ENCODE results near the gene RNF123.

RNF123 gene

DNA sequence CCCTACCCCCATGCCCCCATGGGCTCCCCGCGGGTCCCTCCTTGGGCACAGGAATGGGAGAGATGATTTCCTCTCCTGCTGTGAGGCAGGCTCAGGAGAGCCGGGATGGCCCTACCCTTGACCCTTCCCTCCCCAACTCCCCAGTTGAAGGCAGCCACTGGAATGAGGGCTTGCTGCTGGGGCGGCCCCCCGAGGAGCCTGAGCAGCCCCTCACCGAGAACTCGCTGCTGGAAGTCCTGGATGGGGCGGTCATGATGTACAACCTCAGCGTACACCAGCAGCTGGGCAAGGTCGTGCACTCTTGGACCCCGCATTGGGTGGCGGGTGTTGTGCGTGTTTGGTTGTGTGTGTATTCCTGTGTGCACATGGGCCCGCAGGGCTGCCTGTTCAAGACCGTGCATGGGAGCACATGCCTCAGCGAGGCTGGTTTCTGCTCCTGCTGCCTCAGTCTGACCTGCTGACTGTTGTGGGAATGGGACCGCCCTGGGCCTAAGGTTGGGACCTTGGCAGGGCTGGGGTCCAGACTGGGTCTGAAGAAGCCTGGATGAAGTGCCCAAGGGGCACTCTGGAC is 16.1 kb downstream of the RNF123 start:
- DNase-seq, result no peak

DNA sequence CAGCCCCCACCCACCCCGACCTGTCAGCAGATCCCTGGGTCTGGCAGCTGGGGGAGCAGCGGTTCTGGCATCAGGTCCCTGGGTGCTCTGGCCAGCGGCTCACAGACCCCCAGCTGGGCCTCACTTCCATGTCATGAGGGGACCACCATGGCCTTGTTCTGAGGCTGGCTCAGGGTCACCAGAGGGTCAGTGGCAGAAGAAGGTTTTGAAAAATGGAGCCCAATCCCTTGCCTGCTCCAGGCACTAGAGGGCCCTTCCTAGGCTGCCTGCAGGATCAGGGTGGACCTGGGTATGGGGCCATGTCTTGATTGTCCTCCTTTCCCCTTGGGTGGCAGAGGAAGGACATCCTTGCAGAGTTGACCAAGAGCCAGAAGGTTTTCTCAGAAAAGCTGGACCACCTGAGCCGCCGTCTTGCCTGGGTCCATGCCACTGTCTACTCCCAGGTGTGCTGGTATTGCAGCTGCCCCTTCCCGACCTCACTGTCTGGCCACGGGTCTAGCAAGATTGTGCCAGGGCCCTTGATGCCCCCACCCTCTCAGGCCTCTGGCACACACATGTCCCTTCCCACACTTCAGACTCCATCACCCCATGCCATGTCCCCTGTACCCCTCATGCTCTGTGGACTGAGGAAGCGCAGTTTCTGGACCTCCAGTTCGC is 17.2 kb downstream of the RNF123 start:
- DNase-seq, result no peak

DNA sequence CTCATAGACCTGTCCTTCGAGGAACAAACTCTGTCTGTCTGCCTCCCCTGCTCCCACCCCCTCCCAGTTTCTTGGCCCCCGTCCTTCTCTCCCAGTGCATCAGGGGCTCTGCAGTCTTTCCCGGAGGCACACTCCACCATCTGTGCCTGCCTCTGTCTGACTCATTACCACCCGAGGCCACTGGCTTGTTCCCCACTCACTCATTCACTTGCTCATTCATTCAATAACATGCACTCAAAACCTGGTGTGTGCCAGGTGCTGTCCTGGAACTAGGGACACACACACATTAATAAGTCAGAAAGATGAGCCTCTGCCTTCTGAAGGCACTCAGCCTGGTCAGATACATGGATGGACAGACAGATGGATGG is 17.7 kb downstream of the RNF123 start:
- no peak for DNase-seq

DNA sequence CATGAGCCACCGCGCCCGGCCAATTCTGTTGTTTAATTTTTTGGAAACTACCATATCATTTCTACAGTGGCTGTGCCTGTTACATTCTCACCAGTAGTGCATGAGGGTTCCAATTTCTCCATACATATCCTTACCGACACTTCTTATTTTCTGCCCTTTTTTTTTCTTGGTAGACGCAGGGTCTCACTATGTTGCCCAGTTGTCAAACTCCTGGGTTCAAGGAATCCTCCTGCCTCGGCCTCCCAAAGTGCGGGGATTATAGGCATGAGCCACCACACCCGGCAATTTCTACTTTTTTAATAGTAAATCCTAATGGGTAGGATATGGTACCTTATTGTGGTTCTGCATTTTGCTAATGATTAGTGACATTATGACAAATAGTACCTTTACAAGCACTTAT is 20.5 kb downstream of the RNF123 start:
- DNase-seq, result no peak

DNA sequence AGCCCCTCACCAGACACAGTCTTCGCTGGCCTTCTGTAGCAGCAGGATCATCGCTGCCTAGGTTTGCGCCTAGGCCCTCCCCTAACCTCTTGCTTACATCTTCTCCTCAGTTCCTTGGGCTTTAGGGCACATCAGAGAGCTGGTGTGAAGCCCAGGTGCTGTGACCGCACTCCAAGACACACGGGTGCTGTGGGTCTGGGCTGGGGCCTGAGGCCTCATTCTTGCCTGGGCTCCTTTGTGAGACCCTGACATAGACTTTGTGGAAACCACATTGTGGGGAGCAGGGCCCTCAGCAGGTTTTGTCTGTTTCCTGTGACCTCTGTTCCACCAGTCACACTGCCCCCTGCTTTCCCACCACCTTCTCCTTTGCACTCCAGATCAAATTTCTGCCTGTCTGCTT is 22.1 kb downstream of the RNF123 start:
- DNase-seq, result no peak

DNA sequence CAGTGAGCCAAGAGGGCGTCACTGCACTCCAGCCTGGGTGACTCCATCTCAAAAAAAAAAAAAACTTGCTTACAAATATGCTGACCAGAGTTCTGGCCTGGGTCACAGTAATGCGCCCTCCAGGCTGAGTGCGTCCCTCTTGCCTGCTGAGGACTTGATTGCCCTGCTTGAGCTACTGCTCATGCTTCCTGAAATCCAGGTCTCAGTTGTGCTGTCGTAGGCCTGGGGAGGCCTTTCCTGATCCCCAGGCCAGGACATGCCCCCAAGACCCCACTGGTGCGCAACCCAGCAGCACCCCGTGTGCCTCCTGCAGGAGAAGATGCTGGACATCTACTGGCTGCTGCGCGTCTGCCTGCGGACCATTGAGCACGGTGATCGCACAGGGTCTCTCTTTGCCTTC is 22.8 kb downstream of the RNF123 start:
- DNase-seq, result no peak

DNA sequence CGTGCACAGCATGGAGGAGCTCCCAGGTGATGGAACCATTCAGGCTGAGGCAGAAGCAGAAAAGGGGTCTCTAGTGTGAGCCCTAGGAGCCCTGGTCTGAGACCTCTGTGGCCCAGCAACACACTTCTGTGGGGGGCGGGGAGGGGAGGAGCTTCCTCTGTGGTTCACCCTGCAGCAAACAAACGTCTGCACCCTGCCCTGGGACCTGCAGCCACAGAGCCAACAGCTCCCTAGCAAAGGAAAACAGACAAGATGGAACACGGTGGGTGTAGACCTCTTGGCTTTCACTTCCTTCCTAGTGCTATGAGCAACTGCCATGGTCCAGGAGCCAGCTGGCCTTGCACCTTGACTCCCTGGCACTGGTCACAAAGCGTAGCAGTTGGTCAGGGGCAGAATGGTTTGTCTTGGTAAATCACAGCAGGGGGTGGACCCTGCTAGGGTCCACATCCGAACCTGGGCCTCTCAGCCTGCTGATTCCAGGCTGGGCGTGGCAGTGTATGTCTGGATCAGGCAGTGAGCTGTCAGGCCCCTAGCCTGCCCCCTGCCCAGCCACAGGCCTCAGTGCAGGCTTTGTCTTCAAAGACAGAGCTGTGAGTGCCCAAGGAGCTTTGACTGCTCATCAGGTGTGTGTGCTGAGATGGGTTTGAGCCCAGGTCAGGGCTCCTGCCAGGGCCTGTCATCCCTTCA is 23.4 kb downstream of the RNF123 start:
- no peak for DNase-seq

DNA sequence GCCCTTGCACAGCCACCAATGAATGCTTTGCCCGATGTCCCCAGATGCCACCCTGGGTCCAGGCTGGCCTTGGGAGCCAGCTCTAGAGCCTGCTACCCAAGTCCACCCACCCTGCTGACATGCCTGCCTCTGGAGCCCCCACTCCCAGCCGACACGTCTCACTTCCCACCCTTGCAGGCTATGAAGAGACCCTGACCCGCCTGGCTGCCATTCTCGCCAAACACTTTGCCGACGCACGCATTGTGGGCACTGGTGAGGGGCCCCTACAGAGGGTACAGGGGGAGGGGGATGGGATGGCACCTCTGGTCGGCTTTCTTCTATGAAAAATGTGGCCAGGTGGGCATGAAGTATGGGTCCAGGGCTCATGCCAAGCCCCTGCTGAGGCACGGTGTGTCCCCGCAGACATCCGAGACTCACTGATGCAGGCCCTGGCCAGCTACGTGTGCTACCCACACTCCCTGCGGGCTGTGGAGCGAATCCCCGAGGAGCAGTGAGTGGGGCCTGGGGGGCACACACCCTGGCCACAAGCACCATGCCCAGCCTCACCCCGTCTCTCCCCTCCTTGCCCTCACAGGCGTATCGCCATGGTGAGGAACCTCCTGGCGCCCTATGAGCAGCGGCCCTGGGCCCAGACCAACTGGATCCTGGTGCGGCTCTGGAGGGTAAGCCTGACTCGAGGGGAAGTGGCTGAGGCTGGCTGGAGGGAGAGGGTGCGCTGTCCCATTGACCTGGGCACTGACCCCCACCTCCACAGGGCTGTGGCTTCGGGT is 24.2 kb downstream of the RNF123 start:
- DNase-seq, result no peak

DNA sequence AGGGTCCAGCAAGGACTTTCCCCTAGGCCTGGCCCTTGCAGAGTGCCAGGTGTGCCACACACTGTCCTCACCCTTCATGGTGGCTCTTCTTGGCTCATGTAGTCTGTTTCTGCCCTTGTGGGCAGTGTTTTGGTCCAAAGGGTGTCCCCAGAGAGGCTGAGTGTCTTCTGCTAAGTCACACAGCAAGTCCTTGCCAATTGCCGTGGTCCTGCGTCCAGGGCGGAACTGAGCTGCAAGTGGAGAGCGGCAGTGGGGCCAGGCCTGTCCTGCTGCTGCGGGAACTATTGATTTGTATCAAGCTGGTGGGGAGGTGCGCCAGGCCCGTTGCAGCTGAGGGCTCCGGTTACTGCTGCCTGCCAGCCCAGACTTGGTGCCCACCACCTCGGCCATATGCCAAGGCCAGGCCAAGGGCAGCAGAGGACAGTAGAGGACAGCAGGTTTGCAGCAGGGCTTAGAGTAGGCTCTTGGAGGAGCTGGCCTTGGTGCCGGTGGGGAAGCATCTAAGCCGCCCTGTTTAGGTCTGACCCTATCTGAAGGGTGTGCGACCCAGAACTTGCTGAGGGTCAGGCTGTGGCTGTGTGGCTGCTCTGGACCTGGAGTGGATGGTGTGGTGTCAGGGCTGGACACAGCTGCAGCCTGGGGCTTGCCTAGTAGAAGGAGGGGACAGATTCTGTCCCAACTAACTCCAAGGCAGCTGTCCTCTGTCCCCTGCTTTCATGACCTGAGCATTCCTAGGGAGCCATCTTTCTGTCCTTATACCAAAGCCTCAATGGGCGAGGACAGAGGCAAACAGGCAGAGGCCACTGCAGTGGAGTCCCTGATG is 25.6 kb downstream of the RNF123 start:
- DNase-seq, result no peak

DNA sequence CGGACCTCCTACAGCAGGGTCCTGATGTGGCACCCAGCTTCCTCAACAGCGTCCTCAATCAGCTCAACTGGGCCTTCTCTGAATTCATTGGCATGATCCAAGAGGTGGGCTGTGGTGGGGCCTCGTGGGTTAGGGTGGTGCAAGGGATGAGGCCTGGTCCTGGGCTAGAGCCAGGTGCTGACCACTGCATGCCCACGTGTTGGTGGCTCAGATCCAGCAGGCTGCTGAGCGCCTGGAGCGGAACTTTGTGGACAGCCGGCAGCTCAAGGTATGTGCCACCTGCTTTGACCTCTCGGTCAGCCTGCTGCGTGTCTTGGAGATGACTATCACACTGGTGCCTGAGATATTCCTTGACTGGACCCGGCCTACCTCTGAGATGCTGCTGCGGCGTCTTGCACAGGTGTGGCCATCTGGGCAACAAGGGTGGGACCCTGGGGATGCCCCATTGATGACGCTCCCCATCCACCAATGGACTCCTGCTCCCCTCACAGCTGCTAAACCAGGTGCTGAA is 26.3 kb downstream of the RNF123 start:
- DNase-seq, result no peak

DNA sequence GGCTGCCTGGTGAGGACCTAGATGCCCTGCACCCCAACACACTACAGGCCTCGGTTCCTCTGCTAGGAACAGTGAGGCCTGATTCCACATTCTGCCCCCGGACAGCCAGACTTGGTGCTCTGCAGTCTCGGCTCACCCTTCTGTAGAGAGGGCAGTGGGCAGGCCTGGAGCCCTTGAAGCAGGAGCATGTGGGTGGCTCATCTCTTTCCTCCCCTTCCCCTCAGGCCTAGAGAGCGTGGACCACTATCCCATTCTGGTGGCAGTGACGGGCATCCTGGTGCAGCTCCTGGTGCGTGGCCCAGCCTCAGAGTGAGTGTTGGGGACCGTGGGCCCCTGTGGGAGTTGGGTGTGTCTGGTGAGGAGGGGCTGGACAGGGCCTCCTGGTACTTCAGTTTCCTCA is 26.8 kb downstream of the RNF123 start:
- DNase-seq, result no peak

DNA sequence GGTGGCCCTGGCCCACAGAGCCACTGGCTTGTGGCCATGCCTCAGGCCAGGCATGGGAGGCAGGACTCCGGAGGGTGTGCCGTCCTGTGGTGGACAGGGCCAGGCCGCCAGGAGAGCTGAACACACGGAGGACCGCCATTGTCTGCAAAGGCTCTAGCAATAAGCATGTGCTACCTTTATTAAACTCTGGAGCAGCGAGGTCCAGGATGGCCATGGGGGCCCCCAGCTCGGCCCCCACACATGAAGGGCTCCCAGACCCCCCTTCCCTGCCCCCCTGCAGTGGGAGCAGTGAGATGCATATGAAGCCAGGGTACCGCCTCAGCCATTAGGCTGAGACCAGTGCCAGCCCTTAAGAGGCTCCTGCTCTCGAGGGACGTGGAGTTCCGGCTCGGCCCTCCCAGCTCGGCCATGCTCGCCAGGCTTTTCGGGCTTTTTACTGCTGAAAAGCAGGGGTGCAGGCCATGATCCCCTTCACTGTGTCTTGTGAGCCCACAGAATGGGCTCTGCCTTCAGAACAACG is 27.4 kb downstream of the RNF123 start:
- DNase-seq, result no peak

DNA sequence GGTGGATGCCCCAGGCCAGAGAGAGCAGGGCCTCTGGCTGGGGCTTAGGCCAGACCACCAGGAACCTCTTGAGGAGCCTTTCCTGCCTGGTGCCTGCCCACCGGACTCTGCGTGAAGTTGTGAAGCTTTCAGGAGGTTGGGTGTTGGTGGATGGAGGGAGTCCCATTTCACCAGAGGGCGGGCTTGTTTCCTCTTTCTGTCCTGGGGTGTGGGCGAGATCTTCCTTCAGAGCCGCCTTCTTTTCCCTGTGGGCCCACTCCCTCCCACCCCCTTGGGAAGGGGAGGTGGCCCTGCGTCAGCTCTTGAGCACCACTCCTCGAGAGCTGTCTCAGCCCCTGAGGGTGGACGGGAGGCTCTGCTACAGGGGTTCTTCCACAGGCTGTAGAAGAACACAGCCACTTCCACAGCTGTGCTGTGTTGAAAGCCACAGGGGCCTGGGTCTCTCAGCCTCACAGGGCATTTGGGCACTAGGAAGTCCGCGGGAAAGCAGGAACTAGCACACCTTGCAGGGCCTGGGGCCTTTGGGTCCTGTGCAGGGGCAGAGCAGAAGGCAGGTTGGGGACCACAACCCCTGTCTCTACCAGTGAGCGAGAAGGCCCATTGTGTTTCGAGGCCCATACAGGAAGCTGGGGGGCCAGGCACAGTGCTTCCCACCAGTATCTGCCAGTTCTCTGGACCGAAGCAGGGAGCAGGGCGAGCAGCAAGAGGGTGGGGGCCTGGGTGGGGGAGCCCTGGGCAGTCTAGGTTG is 28.0 kb downstream of the RNF123 start:
- DNase-seq, result no peak

DNA sequence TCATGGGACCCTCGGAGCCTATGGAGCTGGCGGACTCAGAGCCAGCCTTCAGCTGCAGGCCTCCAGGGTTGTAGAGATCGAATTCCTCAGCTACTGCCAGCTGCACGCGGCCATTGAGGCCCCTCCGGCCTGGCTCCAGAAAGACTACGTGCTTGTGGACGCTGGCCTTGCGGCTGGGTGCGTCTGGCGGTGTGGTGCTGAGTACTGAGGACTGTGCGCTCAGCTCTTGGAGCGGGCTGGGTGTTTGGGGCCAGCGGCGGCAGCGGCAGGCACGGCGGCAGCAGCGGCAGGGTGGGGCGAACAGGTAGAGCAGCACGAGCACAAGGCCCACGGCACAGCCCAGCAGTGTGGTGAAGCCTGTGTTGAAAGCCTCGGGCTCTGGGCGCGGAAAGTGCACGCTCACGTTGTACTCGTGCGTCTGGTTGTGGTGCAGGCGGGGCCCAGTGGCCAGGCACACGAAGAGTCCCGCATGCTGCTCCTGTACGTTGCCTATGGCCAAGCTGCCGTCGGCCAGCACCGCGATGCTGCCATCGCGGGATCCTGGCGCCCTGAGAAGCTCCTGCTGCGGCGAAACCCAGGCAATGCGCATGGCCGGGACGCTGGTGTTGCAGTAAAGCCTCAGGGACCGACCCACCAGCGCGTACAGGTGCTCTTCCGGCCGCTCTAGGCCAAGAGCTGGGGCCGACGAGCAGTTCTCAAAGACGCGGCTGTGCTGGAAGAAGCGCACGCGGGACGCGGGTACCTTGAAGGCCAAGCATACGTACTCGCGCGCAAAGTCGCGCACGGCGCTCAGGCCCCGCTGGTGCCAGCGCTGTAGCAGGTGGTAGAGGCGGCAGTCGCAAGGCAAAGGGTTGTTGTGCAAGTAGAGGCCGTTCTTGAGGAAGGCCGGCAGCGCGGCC is 28.9 kb downstream of the RNF123 start:
- DNase-seq, result no peak

DNA sequence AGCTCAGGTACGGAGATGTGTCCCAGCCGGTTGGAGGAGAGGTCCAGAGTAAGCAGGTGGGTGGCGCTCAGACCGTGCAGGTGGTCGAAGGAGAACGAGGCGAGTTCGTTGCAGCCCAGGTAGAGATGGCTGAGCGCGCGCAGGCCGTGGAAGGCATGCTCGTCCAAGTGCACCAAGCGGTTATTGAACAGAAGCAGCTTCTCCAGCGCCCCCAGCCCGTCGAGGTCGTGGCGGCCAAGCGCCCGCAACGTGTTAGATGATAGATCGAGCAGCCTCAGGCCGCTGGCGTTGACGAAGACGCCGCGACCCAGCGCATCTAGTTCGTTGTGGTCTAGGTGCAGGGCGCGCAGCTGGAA is 29.5 kb downstream of the RNF123 start:
- no peak for DNase-seq

DNA sequence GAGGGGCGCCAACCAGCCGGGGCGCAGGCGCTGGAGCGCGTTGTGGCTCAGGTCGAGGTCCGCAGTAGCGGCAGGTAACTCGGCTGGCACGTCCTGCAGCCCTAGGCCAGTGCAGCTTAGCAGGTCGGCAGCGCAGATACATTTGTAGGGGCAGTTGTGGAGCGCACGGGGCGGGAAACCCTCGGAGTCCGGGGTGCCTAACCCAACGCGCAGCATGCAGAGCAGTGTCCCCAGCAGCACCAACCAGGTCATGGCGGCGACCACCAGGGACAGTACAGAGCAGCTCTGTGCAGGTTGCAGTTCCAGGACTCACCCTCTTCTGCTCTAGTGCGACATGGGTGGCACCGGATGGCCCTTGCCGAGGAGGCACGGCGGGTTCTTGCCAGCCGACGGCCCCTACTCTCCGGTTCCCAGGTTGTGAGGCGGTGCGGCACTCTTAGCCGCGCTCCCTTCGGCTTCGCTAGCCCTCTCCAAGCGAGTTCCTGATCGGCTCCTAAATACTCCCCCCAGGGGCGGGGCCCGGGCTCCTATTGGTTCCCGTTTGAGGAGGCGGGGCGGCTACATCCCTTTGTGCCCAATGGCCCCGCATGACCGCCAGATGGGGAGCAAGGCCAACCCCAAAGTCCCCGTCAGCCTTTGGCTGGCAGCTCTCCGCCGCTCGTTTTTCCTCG is 30.0 kb downstream of the RNF123 start, which contains the start of gene AMIGO3:
Gene AMIGO3 (minus strand): TSS at position 471 of the 671 bp plus-strand sequence. CDS start 219 bp downstream, at position 252.
- DNase-seq, result peak; percentile 98

DNA sequence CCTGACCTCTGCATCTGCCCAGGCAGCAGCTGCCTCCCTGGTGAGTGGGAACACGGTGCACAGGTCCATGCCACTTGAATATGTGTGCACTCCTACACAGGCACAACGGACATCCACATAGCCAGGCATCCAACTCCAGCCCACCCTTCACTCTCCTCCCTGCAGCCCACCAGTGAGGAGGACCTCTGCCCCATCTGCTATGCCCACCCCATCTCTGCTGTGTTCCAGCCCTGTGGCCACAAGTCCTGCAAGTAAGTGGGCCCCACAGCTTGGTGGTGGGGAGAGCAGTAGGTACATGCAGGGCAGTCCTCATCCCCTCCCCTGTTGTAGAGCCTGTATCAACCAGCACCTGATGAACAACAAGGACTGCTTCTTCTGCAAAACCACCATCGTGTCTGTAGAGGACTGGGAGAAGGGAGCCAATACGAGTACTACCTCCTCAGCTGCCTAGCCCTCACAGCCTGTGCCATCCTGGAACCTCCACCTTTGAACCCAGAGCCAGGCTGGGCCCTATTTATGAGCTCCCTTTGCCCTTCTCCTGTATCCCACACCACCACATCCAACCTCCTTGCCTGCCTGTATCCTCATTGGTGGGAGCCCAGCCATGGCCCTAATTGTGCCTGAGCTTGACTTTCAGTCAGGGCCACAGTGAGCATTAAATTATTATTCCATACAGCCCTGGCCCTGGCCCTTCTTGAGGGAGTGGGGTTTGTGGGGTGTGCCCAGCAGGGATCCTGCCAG is 31.7 kb downstream of the RNF123 start:
- no peak for DNase-seq

DNA sequence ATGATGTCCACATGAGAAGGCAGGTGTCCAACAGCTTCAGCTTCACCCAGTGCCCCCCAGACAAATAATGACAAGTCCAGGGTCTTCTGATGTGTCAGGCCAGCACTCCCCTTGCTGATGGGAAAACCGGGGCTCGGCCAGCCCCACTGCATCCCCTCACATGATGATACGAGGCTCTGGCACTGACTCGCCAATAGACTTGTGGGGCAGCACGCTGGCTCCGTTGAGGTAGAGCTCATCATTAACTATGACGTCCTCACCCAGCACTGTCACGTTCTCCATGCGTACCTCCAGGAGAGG is 32.2 kb downstream of the RNF123 start:
- no peak for DNase-seq

Measured in retina (tissue), 1 donor.